Raji (cell line): ENCODE data around the gene SLC40A1.

ENCODE experiments used
- POLR2A ChIP-seq: IDR thresholded peaks from 2 replicates; pipeline ENCODE4 v1.6.1; 2011; ENCODE audit warnings: low read depth, low read length, control low read depth; ENCODE audit not compliant: insufficient read depth

Gene SLC40A1

DNA sequence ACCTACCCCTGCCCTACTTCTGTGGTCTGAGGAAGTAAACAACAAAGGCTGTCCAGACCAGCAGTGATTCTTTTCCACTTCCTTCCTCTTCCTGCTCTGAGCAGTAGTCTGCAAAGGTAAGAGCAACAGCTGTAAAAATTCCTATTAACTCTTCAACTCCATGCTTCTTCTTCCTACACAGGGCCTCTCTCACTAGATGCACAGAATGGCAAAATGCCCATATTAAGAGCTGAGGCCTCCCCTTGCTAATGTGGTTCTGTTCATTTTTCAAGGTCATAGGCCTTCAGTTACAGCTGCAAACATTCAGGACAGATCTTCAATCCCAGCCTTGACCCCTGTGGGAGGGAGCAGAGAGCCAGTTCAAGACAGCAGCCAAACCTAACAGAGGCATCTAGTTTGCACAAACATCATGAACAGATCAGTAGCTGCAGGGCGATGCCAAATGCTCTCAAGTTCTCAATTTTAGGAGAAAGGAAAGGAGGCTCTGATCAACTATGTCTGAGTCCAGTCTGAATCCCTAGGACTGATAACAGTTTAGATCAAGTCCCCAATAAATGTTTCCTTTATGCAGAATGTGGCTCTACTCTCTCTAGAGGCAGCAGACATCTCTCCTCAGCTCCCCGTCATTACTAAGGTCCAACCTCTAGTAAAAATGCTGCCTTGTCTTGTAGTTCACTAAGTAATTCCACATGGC lies 20.9 kb downstream of the SLC40A1 start:
- TF ChIP-seq POLR2A = no peak

DNA sequence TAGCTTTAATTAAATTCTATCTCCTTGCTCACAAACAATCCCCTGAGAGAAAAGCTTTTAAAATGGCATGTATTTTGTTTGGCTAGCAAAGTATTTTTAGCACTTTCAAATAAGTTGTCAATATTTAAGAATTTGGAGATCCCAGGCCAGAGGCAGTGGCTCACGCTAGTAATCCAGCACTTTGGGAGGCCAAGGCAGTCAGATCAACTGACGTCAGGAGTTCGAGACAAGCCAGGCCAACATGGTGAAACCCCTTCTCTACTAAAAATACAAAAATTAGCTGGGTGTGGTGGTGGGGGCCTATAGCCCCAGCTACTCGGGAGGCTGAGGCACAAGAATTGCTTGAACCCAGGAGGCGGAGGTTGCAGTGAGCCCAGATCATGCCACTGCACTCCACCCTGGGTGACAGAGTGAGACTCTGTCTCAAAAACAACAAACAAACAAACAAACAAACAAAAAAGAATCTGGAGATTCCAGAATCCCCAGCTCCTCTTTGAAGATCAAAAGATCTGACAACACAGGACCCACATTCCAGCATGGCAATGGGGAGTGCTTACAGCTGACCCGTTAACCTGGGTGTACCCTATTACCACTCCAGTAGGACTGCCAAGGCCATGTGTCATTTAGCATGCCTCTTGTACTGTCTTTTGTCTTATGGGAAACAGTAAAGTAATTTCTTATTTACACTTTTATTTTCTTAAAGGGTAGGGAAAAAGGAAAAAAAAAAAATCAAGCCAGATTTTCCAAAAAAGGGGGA lies 21.9 kb downstream of the SLC40A1 start:
- TF ChIP-seq POLR2A = no peak

DNA sequence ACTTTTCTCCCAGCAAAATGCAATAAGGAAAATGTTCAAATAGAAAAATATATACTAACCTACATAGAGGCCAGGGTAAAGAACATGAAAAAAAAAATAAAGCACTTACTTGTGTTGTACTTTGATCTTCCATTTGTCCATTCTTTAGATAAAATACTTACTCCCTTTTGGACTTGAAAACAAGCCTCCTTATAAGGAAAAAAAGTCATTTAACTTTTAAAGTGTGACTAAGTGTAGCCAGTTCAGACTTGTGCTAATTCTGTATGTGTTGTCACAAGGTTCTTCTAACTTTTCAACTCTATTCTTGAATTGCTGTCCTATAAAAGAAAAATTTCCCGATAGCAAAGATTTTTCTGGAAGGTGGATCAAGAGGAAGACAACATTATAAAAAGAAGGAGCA lies 23.2 kb downstream of the SLC40A1 start:
- TF ChIP-seq POLR2A = no peak

- no peak for TF ChIP-seq POLR2A
These were observed 24.1 kb downstream of the SLC40A1 start for GRCh38 chr2:189556526-189556925.

DNA sequence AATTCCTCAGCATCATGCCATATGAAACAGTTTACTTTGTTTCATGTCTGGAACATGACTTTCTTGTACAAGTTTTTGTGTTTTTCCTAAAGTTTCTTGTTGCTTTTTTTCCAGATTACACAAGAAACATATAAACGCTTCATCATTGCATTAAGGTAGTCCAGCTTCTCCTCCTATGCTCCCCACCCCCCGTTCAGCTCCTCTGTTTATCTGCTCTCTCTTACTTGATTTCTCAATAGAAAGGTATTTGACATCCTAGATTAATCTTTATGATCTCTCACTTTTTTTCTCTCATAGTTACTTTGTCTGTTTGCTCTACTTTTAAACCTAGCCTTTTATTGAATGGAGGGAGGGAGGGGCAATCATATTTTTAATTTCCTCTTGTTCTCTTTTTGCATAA lies 25.4 kb downstream of the SLC40A1 start:
- TF ChIP-seq POLR2A = no peak

DNA sequence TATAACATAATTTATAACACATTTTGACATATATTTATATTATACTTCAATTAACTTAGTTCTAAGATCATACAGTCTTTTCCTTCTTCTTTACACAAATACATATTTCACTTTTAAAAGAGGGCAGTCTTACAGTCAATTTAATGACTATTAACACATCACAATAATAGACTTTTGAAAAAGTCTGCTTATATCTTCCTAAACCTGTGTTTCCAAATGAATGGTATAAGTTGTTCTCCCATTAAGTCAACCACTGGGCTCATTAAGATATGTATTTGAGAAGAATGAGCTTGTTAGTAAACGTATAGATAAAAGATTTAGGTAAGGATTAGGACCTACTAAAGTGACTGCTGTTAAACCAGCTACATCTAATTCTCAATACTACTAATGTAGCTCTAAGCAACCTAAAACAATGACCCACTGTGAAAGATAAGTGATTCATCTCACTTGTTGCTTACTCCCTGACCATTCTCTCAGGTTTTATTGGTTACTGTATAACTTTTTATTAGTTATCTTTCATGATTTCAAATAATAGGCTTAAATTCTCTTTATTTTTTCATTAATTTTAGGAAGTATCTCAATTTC lies 27.0 kb downstream of the SLC40A1 start:
- no peak for TF ChIP-seq POLR2A

GRCh38 chr2:189552991-189553404 lies 27.6 kb downstream of the SLC40A1 start:
- TF ChIP-seq POLR2A = no peak

GRCh38 chr2:189552334-189552990 lies 28.1 kb downstream of the SLC40A1 start:
- no peak for TF ChIP-seq POLR2A

- TF ChIP-seq POLR2A = no peak
These were observed 28.8 kb downstream of the SLC40A1 start for GRCh38 chr2:189551808-189552207.

DNA sequence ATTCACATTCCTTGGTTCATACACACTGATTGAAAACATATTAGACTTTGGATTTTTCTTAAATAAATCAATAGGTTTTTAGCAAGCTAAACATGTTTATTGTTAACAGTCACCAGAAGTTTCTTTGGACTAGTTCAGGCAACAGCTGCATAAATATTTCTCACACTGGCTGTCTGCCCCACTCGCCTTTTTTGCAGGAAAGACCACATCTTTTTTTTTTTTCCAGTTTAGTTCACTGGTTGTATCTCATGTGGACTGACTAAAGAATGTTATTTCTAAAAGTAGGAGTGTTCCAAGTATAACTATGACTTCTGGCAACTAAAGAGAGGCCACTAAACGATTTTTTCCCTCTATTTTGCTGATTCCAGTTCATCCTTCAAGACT lies 31.1 kb downstream of the SLC40A1 start:
- TF ChIP-seq POLR2A = no peak

GRCh38 chr2:189548666-189549448 lies 31.7 kb downstream of the SLC40A1 start:
- no peak for TF ChIP-seq POLR2A

DNA sequence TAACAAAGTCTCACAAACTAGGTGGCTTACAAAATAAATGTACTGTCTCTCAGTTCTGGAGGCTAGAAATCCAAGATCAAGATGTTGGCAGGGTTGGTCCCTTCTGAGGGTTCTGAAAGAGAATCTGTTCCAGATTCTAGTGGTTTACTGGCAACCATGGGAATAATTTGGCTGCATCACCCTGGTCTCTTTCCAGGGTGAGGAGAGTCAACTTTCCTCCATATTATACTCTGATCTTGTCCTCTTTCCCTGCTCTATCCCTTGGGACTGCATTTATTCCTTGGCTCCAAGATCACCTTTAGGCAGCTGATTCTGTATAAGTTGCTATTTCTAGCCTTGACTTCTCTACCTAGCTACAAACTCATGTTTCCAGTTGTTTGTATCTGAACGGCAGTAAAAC lies 35.2 kb downstream of the SLC40A1 start:
- TF ChIP-seq POLR2A = no peak

DNA sequence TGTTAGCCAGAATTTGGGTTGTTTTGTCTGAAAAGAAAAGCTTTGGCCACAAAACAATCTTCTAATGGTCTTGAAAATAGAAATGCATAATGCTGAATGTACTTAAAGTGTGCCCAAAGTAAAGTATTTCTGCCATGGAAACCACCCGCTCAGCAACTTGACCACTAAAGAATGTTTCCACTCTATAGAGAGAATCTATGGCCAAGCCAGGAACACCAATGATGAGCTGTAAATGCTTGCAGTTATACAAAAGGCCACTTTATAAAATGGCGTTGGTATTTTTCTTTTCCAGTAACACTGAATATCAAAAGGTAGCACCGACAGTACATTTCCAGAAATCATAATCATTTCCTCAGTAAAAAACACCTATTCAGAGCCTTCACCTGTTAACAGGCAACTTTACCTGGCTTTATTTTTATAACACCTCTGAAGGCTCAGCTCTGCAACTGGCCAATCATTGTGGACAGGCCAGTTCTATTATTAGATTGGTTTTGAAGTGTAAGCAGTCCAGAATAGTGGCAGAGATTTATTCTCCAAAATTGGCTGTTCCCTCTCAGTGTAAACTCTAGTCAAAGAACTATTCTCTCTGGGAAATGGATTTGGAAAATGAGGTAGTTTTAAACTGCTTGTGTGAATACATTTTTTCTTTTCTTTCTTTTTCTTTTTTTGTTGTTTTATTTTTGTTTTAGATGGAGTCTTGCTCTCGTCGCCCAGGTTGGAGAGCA lies 36.1 kb downstream of the SLC40A1 start:
- no peak for TF ChIP-seq POLR2A

GRCh38 chr2:189543367-189543766 lies 37.2 kb downstream of the SLC40A1 start:
- no peak for TF ChIP-seq POLR2A

GRCh38 chr2:189542145-189542882 lies 38.3 kb downstream of the SLC40A1 start:
- no peak for TF ChIP-seq POLR2A
